Vagina (tissue), 2 donors: Measurements from ENCODE around the gene ENTPD8.

ENCODE experiments used
- CTCF ChIP-seq, 3 experiments: fragments of 450-650 bp in 2 of 3; fragments of 200-600 bp in 1 of 3; sonication (generic) in 1 of 3; IDR thresholded peaks; one replicate each; pipeline ENCODE4 v1.5.1; 2017 to 2019; ENCODE audit warnings: antibody characterized with exemption in 3 of 3, mild to moderate bottlenecking in 2 of 3, moderate library complexity in 2 of 3
- POLR2A ChIP-seq, 2 donors: fragments of 450-650 bp; IDR thresholded peaks; one replicate each; pipeline ENCODE4 v1.6.1; 2017; ENCODE audit warnings: antibody characterized with exemption in 2 of 2, mild to moderate bottlenecking in 2 of 2, moderate library complexity in 2 of 2

DNA sequence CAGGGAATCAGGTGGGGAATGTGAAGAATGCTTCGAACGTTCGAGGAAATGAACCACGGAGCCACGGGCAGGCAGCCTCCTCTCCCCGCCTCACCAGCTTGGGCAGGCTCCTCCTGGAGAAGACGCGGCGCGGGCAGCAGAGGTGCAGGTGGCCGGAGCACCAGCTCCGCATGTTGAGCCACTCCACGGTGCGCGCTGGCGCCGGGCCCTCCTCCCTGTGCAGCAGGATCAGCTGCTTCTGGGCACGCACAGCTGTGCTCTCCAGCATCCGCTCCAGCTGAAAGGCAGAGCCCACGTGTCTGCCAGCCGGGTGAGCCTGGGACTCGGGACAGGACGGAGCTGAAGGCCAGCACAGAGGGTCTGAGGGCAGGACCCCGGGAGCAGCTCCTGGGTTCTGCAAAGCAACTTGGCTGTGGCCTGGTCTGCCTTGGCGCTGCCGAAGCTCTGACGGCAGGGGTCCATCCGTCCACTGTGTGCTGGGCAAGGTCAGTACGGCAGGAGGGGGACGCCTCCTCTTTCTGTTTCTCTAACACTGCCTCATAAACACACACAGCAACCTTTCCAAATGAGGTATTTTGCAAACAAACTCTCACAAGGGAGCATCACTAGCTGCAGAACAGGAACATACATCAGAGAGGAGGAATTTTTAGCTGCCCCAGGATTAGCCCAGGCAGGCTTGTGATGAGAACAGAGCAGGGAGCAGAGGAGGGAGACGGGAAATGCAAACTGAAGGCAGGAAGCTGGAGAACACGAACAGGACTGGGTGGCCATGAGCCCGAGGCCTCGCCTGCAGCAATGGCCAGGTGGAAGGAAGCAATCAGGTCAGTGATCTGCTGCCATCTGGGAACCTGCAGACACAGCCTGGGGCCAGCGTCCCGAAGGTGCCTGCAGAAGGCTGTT, 38.1 kb upstream of the ENTPD8 start:
- TF ChIP-seq CTCF (IDR thresholded peaks at IDR 0.05), result no peak
- TF ChIP-seq POLR2A (IDR thresholded peaks at IDR 0.05), result no peak
